DND-41 (cell line): ENCODE results near the gene PLCL1.

Experiments used
- ATAC-seq: fragments of 200-7000 bp; cut with Tn5 transposase; 3 replicates; pipeline ENCODE4 v1.9.1; 2021; ENCODE audit warnings: low read depth; ENCODE audit not compliant: insufficient read depth
- DNase-seq: peaks from one replicate; pipeline ENCODE4 v3.0.0-alpha.2; 2020
- H2AFZ ChIP-seq: 2 replicates; pipeline ENCODE4 v1.6.0; 2012; ENCODE audit warnings: low read depth, low read length
- H3K27ac ChIP-seq: 2 replicates; pipeline ENCODE4 v1.5.1; 2012; ENCODE audit warnings: low read length, inconsistent platforms
- H3K27me3 ChIP-seq: fragments of 200-600 bp; sonication (generic); 2 replicates; pipeline ENCODE4 v1.6.0; 2012; ENCODE audit warnings: low read length, mild to moderate bottlenecking, inconsistent platforms; ENCODE audit not compliant: insufficient read depth, poor library complexity
- H3K36me3 ChIP-seq: 2 replicates; pipeline ENCODE4 v1.5.1; 2012; ENCODE audit warnings: low read length, inconsistent platforms; ENCODE audit not compliant: insufficient read depth
- H3K4me1 ChIP-seq: 2 replicates; pipeline ENCODE4 v1.5.1; 2012; ENCODE audit warnings: mild to moderate bottlenecking, low read length; ENCODE audit not compliant: insufficient read depth
- H3K4me2 ChIP-seq: 2 replicates; pipeline ENCODE4 v1.6.0; 2012; ENCODE audit warnings: mild to moderate bottlenecking, moderate library complexity, low read length, inconsistent platforms; ENCODE audit not compliant: insufficient read depth
- H3K4me3 ChIP-seq, 2 experiments: fragments of 200-600 bp in 1 of 2; shearing (Covaris generic) in 1 of 2; 2 replicates each; pipeline ENCODE4 v1.5.1; 2012 to 2016; ENCODE audit warnings: inconsistent platforms in 2 of 2, low read length in 2 of 2, mild to moderate bottlenecking in 2 of 2, low read depth in 1 of 2, moderate library complexity in 1 of 2
- H3K79me2 ChIP-seq: 2 replicates; pipeline ENCODE4 v1.6.0; 2012; ENCODE audit warnings: low read length, inconsistent platforms; ENCODE audit not compliant: insufficient read depth
- H3K9ac ChIP-seq: 2 replicates; pipeline ENCODE4 v1.6.0; 2012; ENCODE audit warnings: low read depth, mild to moderate bottlenecking, inconsistent platforms, low read length, moderate library complexity
- H3K9me3 ChIP-seq: 2 replicates; pipeline ENCODE4 v1.5.1; 2012; ENCODE audit warnings: low read length, moderate library complexity, mild to moderate bottlenecking, inconsistent platforms; ENCODE audit not compliant: insufficient read depth, severe bottlenecking
- H4K20me1 ChIP-seq: 2 replicates; pipeline ENCODE4 v1.6.0; 2012; ENCODE audit warnings: low read length; ENCODE audit not compliant: insufficient read depth
- CTCF ChIP-seq: IDR thresholded peaks from 2 replicates; pipeline ENCODE4 v1.5.1; 2012; ENCODE audit warnings: borderline replicate concordance, low read length, moderate library complexity, mild to moderate bottlenecking; ENCODE audit not compliant: poor library complexity, severe bottlenecking; ENCODE audit errors: extremely low read depth
- EZH2 ChIP-seq: IDR thresholded peaks from 3 replicates; pipeline ENCODE4 v1.6.1; 2012; ENCODE audit warnings: borderline replicate concordance, low read depth, mild to moderate bottlenecking, moderate library complexity, low read length, inconsistent platforms; ENCODE audit not compliant: severe bottlenecking

Gene PLCL1

GRCh38 chr2:197959383-197959782, 155.0 kb downstream of the PLCL1 start:
- DNase-seq: no peak
- Histone ChIP-seq H3K4me1 (peaks cover under 1% of the 10 kb centered on the region; the same call in 1 of the 2 replicates), H2AFZ (no peak overlapping the region), H3K79me2 (no peaks in the 10 kb centered on the region), H3K27me3 (no peaks in the 10 kb centered on the region), H3K9me3 (peaks cover 2% of the 10 kb centered on the region), H3K27ac (no peak overlapping the region), H3K4me3 (no peak overlapping the region), H3K36me3 (no peaks in the 10 kb centered on the region), H3K9ac (no peak overlapping the region), H4K20me1 (no peaks in the 10 kb centered on the region), H3K4me2 (no peak overlapping the region)
- no peak for TF ChIP-seq EZH2
- TF ChIP-seq CTCF: no peak
- no peak for ATAC-seq

GRCh38 chr2:197960786-197961185, 156.4 kb downstream of the PLCL1 start:
- no peak for ATAC-seq
- no peak overlapping the region for H2AFZ ChIP-seq
- no peaks in the 10 kb centered on the region for H3K79me2 ChIP-seq

GRCh38 chr2:197964720-197965119, 160.3 kb downstream of the PLCL1 start:
- ATAC-seq (no peak), DNase-seq (no peak)
- TF ChIP-seq EZH2 (no peak), CTCF (no peak)
- no peak overlapping the region for H2AFZ ChIP-seq
- H3K27me3 ChIP-seq: no peaks in the 10 kb centered on the region
- no peak overlapping the region for H3K4me3 ChIP-seq
- no peaks in the 10 kb centered on the region for H3K79me2 ChIP-seq
- no peaks in the 10 kb centered on the region for H3K4me1 ChIP-seq
- H3K9me3 ChIP-seq: peaks cover 3% of the 10 kb centered on the region
- H3K4me2 ChIP-seq: no peak overlapping the region
- H3K27ac ChIP-seq: no peak overlapping the region
- no peak overlapping the region for H3K9ac ChIP-seq
- H3K36me3 ChIP-seq: no peaks in the 10 kb centered on the region
- no peaks in the 10 kb centered on the region for H4K20me1 ChIP-seq

More at GRCh38 chr2:197960786-197961185, 156.4 kb downstream of the PLCL1 start:
- TF ChIP-seq CTCF (no peak), EZH2 (no peak)
- no peak for DNase-seq
- H3K27me3 ChIP-seq: no peaks in the 10 kb centered on the region
- no peak overlapping the region for H3K4me2 ChIP-seq
- no peaks in the 10 kb centered on the region for H3K4me1 ChIP-seq
- H3K9me3 ChIP-seq: peaks cover 3% of the 10 kb centered on the region
- H4K20me1 ChIP-seq: no peaks in the 10 kb centered on the region
- no peak overlapping the region for H3K4me3 ChIP-seq
- no peak overlapping the region for H3K9ac ChIP-seq
- no peaks in the 10 kb centered on the region for H3K36me3 ChIP-seq
- no peak overlapping the region for H3K27ac ChIP-seq

- Histone ChIP-seq H2AFZ (no peak overlapping the region), H3K4me1 (no peaks in the 10 kb centered on the region), H3K27ac (no peak overlapping the region), H4K20me1 (no peaks in the 10 kb centered on the region), H3K9ac (no peak overlapping the region), H3K36me3 (no peaks in the 10 kb centered on the region), H3K79me2 (no peaks in the 10 kb centered on the region), H3K4me2 (no peak overlapping the region), H3K4me3 (no peak overlapping the region), H3K27me3 (no peaks in the 10 kb centered on the region), H3K9me3 (peaks cover 3% of the 10 kb centered on the region)
- DNase-seq (no peak), ATAC-seq (no peak)
- no peak for TF ChIP-seq CTCF
- no peak for TF ChIP-seq EZH2
Measured at GRCh38 chr2:197965756-197966155, 161.4 kb downstream of the PLCL1 start.
